ENCODE data around the gene PRSS21.
A peak's percentile ranks its signal among the peaks of the same experiment; 100 is the strongest.

PRSS21 gene

GRCh38 chr16:2843526-2843925, 26.5 kb downstream of the PRSS21 start:
- ATAC-seq (no peak), DNase-seq (no peak)

GRCh38 chr16:2845116-2845515, 28.1 kb downstream of the PRSS21 start:
- ATAC-seq (no peak), DNase-seq (no peak)

- no peak for DNase-seq
These were observed 29.7 kb downstream of the PRSS21 start for GRCh38 chr16:2846511-2847310.

GRCh38 chr16:2848933-2849725, 32.1 kb downstream of the PRSS21 start:
- DNase-seq: no peak

More at GRCh38 chr16:2846511-2847310, 29.7 kb downstream of the PRSS21 start:
- peak; percentile 76 for ATAC-seq

GRCh38 chr16:2852003-2852730, 35.1 kb downstream of the PRSS21 start:
- ATAC-seq: no peak
- no peak for DNase-seq

More at GRCh38 chr16:2848933-2849725, 32.1 kb downstream of the PRSS21 start:
- no peak for ATAC-seq

- DNase-seq (no peak), ATAC-seq (no peak)
These were observed 35.9 kb downstream of the PRSS21 start for GRCh38 chr16:2852731-2853507.

- ATAC-seq: no peak
- DNase-seq: no peak
These were observed 36.6 kb downstream of the PRSS21 start for GRCh38 chr16:2853531-2854073.

- ATAC-seq (no peak), DNase-seq (peak; percentile 49)
These were observed 37.8 kb downstream of the PRSS21 start for GRCh38 chr16:2854700-2855309.

- ATAC-seq: no peak
- no peak for DNase-seq
These were observed 38.5 kb downstream of the PRSS21 start for GRCh38 chr16:2855536-2855935.

- DNase-seq: peak; percentile 42
- ATAC-seq: no peak
These were observed 39.1 kb downstream of the PRSS21 start for GRCh38 chr16:2856061-2856670.

GRCh38 chr16:2856686-2857450, 39.8 kb downstream of the PRSS21 start:
- ATAC-seq (no peak), DNase-seq (no peak)

- no peak for DNase-seq
These were observed 40.6 kb downstream of the PRSS21 start, which contains the start of gene PRSS22 for GRCh38 chr16:2857451-2858244. PRSS22 (minus strand) TSS chr16:2858170; CDS start chr16:2858104, 66 bp downstream.

GRCh38 chr16:2858245-2859025, 41.4 kb downstream of the PRSS21 start:
- ATAC-seq (peak; percentile 10), DNase-seq (no peak)

More at GRCh38 chr16:2857451-2858244, 40.6 kb downstream of the PRSS21 start, which contains the start of gene PRSS22:
- no peak for ATAC-seq

GRCh38 chr16:2859686-2860265, 42.7 kb downstream of the PRSS21 start:
- no peak for ATAC-seq
- DNase-seq: no peak

GRCh38 chr16:2860826-2861567, 44.0 kb downstream of the PRSS21 start:
- DNase-seq: no peak
- ATAC-seq: no peak

GRCh38 chr16:2865651-2866050, 48.6 kb downstream of the PRSS21 start:
- no peak for ATAC-seq
- DNase-seq: no peak

- ATAC-seq: no peak
- DNase-seq: no peak
These were observed 49.4 kb downstream of the PRSS21 start for GRCh38 chr16:2866431-2866830.

All from stimulated activated naive CD8-positive, alpha-beta T cell treated with anti-CD3 and anti-CD28 coated beads, Interleukin-15, Interleukin-2, amounts not matched to agents 100 U/mL and 50 U/mL, for 24 hours (primary cell).